Kidney (tissue), 14 donors: ENCODE results near the gene FBXO41. TPM values are rescaled to one million over a fixed set of nuclear protein-coding genes. Genes with fewer than 3 reads are reported as not detected.

Experiments used
- DNase-seq, 5 donors: peaks; one replicate each; pipeline ENCODE4 v3.0.0-alpha.2; 2013 to 2020
- FAIRE-seq: peaks from 2 replicates; lab custom pipeline; 2012; peaks lifted over from hg19 to GRCh38; lab: Jason Lieb, UNC
- H3K27ac ChIP-seq, 2 donors: one replicate each; pipeline ENCODE4 v1.7.0; 2013; ENCODE audit warnings: low read depth in 2 of 2, low read length in 2 of 2, inconsistent platforms in 1 of 2
- H3K27me3 ChIP-seq: one replicate; pipeline ENCODE4 v1.7.1; 2013; ENCODE audit warnings: low read length, inconsistent platforms; ENCODE audit not compliant: control insufficient read depth, insufficient read depth
- H3K36me3 ChIP-seq, 3 donors: one replicate each; pipeline versions ENCODE4 v1.7.0 to v1.7.1; 2013; ENCODE audit warnings: low read length in 3 of 3, control low read depth in 1 of 3, inconsistent platforms in 1 of 3; ENCODE audit not compliant: insufficient read depth in 3 of 3, control insufficient read depth in 2 of 3
- H3K4me1 ChIP-seq, 3 donors: one replicate each; pipeline versions ENCODE4 v1.7.0 to v1.7.1; 2013; ENCODE audit warnings: low read length in 3 of 3, inconsistent platforms in 1 of 3, low read depth in 1 of 3; ENCODE audit not compliant: control insufficient read depth in 2 of 3, insufficient read depth in 2 of 3
- H3K4me3 ChIP-seq, 3 donors: one replicate each; pipeline versions ENCODE4 v1.7.0 to v1.8.1; 2013; ENCODE audit warnings: low read length in 3 of 3, control low read depth in 1 of 3, inconsistent platforms in 1 of 3
- H3K9ac ChIP-seq, 3 donors: one replicate each; pipeline versions ENCODE4 v1.7.0 to v1.7.1; 2013; ENCODE audit warnings: low read length in 3 of 3, control low read depth in 1 of 3, inconsistent platforms in 1 of 3
- H3K9me3 ChIP-seq, 3 donors: one replicate each; pipeline versions ENCODE4 v1.7.0 to v1.7.1; 2013; ENCODE audit warnings: low read length in 3 of 3, control low read depth in 1 of 3, inconsistent platforms in 1 of 3; ENCODE audit not compliant: control insufficient read depth in 2 of 3, insufficient read depth in 1 of 3
- intact Hi-C: fragments of 100-400 bp; cut with DNase I; formaldehyde crosslinking; loops from one replicate; pipeline ENCODE4 v1.11.1; 2022
- polyA plus RNA-seq: library from polyadenylated mRNA; stranded (reverse); fragments of 350-450 nt; fragmentation: Illumina TruSeq; extraction: RNeasy Lipid Tissue Mini Kit (QIAGEN cat#74804); gene quantifications from one replicate; pipeline ENCODE4 v1.2.3, GENCODE V29; 2014; ENCODE audit warnings: low read depth, low replicate concordance; ENCODE audit not compliant: insufficient read depth
- total RNA-seq: library from RNA; stranded (reverse); fragmentation: NEBNext Ultra II Directional; extraction: Animal tissue kit (Norgen Biotek cat#: 25700); gene quantifications from one replicate; pipeline ENCODE4 v1.2.1, GENCODE V29; 2021
- TF ChIP-seq, protein P1 (sequence below): IDR thresholded peaks from 3 replicates; pipeline ENCODE4 v1.5.1; 2012; ENCODE audit warnings: mild to moderate bottlenecking, moderate library complexity, borderline replicate concordance; ENCODE audit not compliant: insufficient read depth; ENCODE audit errors: extremely low read depth
- donor health status: control.
- donor health status: control.
- donor health status: control.
- donor health status: control.
- donor health status: control.
- donor health status: DM: yes; HTN: yes; CAD: no.
- donor health status: Normal renal cell carcinoma (clear cell type).

Gene FBXO41
- total and polyA plus RNA-seq, 2 donors from 2014 or later, result 0.49 to 5.2 TPM

DNA sequence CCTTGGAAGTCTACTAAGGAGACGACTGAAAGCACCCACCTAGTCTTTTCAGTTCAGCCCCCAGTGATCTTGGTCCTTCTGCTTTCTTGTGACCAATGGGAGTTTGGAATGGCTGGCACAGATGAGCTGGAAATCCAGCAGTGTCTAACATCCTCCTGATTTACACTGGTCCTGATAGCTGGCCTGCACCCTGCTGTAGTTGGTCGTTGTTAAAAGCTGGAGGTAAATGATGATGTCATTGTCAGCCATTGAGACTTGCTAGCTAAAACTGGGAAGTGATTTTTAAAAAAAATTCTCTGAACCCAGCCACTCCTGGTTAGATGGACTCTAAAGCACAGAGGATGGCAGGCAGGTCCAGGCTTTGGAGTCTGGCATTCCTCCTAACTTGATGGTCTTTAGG lies 30.9 kb downstream of the FBXO41 start:
- intact Hi-C loops, result no loop called here
- no peaks in the 10 kb centered on the region for H3K9me3 ChIP-seq
- no peak for FAIRE-seq
- H3K9ac ChIP-seq, result no peak overlapping the region
- peaks cover 4 to 41% (median 40%) of the 10 kb centered on the region in 3 donors for H3K36me3 ChIP-seq
- TF ChIP-seq, protein P1, sequence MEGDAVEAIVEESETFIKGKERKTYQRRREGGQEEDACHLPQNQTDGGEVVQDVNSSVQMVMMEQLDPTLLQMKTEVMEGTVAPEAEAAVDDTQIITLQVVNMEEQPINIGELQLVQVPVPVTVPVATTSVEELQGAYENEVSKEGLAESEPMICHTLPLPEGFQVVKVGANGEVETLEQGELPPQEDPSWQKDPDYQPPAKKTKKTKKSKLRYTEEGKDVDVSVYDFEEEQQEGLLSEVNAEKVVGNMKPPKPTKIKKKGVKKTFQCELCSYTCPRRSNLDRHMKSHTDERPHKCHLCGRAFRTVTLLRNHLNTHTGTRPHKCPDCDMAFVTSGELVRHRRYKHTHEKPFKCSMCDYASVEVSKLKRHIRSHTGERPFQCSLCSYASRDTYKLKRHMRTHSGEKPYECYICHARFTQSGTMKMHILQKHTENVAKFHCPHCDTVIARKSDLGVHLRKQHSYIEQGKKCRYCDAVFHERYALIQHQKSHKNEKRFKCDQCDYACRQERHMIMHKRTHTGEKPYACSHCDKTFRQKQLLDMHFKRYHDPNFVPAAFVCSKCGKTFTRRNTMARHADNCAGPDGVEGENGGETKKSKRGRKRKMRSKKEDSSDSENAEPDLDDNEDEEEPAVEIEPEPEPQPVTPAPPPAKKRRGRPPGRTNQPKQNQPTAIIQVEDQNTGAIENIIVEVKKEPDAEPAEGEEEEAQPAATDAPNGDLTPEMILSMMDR, result no peak
- no peak overlapping the region for H3K27ac ChIP-seq
- no peak for DNase-seq
- H3K4me1 ChIP-seq, result no peaks in the 10 kb centered on the region
- no peak overlapping the region for H3K4me3 ChIP-seq
- no peaks in the 10 kb centered on the region for H3K27me3 ChIP-seq

DNA sequence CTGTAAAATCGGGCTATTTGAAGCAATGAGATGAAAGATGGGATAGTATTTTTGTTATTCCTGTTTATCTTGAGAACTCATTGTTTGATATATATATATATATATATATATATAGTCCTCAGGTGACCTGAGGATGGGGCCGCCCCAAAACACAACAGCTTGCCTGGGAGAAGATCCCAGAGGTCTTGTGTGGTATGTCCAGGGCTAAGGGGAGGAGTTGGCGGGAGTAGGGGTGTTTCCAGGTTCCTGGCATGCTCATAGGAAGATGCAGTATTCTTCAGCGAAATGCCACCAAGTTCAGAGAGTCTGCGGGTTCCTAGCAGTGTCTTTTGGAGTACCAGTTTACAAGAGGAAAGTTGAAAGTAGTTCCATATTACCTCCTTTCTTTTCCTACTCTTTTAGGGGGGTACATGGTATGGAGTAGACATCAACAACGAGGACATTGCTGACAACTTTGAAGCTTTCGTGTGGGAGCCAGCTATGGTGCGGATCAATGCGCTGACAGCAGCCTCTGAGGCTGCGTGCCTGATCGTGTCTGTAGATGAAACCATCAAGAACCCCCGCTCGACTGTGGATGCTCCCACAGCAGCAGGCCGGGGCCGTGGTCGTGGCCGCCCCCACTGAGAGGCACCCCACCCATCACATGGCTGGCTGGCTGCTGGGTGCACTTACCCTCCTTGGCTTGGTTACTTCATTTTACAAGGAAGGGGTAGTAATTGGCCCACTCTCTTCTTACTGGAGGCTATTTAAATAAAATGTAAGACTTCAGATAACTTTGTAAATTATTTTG lies 31.8 kb downstream of the FBXO41 start:
- no peak overlapping the region for H3K9ac ChIP-seq
- intact Hi-C loops, result no loop called here
- FAIRE-seq, result no peak
- H3K36me3 ChIP-seq, result peaks cover 4 to 51% (median 45%) of the 10 kb centered on the region in 3 donors
- H3K9me3 ChIP-seq, result no peaks in the 10 kb centered on the region
- no peak overlapping the region for H3K27ac ChIP-seq
- H3K27me3 ChIP-seq, result no peaks in the 10 kb centered on the region
- no peak overlapping the region for H3K4me3 ChIP-seq
- TF ChIP-seq, protein P1, result no peak
- no peaks in the 10 kb centered on the region for H3K4me1 ChIP-seq
- DNase-seq, result no peak

DNA sequence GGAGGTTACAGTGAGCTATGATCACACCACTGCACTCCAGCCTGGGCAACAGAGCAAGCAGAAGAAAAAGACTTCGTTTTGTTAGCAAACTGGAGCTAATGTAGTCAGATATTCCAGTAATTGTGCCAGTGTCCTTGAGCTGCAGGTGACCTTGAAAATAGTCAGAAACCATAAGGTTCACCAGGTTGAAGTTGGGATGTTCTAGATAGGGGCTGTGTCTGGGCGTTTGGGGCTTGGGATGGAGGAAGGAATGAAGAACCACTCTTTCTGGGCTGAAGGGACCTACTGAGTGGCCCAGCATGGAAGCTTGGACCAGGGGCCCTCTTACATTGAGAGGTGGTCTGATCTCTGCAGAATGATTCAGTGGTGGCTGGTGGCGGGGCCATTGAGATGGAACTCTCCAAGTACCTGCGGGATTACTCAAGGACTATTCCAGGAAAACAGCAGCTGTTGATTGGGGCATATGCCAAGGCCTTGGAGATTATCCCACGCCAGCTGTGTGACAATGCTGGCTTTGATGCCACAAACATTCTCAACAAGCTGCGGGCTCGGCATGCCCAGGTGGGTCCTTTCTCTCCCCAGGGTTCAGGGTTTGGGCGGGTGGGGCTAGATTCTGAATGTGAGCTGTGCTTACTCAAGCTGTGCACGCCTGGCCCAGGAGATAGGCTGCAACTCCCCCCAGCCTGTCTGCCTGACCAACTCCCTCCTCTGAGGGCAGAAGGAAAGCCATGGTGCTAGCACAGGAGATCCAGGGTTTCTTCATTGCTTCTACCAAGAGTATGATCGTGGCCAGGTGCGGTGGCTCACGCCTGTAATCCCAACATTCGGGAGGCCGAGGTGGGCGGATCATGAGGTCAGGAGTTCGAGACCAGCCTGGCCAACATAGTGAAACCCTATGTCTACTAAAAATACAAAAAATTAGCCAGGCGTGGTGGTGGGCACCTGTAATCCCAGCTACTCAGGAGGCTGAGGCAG lies 33.1 kb downstream of the FBXO41 start:
- Histone ChIP-seq H3K36me3 (peaks cover 4 to 61% (median 55%) of the 10 kb centered on the region in 3 donors), H3K4me3 (no peak overlapping the region), H3K4me1 (no peaks in the 10 kb centered on the region), H3K9me3 (no peaks in the 10 kb centered on the region), H3K9ac (no peak overlapping the region), H3K27me3 (no peaks in the 10 kb centered on the region), H3K27ac (no peak overlapping the region)
- TF ChIP-seq, protein P1, result no peak
- FAIRE-seq (no peak), DNase-seq (no peak)
- intact Hi-C loops, result no loop called here
